H1 (cell line): Measurements from ENCODE around the gene SH2D1A. TPM values are rescaled to one million over a fixed set of nuclear protein-coding genes. Genes with fewer than 3 reads are reported as not detected.

Source experiments
- CTCF ChIA-PET: fragments of 300-600 bp; sonication (Branson Sonifier 250); formaldehyde crosslinking; loops from one replicate; lab custom pipeline; 2021; ENCODE audit not compliant: partially characterized antibody; lab: Charles Lee
- POLR2A ChIA-PET: fragments of 300-600 bp; sonication (Branson Sonifier 250); formaldehyde crosslinking; loops from one replicate; lab custom pipeline; 2021; ENCODE audit warnings: inconsistent platforms; ENCODE audit not compliant: partially characterized antibody; lab: Charles Lee
- DNase-seq, 2 experiments: peaks; one replicate each; pipeline versions ENCODE4 v3.0.0 to v3.0.0-alpha.2; 2010 to 2022; ENCODE audit warnings: low spot score in 2 of 2, low read depth in 1 of 2, mixed read lengths in 1 of 2
- FAIRE-seq: peaks from 2 replicates; lab custom pipeline; 2011; peaks lifted over from hg19 to GRCh38; lab: Jason Lieb, UNC
- H2AFZ ChIP-seq: 2 replicates; pipeline ENCODE4 v1.8.1; 2012; ENCODE audit warnings: low read length, inconsistent platforms
- H2AK5ac ChIP-seq: 2 replicates; pipeline ENCODE4 v1.6.1; 2013; ENCODE audit warnings: low read depth, low read length
- H2BK120ac ChIP-seq: replicated peaks from 2 replicates; pipeline ENCODE3; 2013; ENCODE audit warnings: low read depth, low read length, inconsistent platforms
- H2BK12ac ChIP-seq: 2 replicates; pipeline ENCODE4 v1.6.1; 2013; ENCODE audit warnings: low read depth, low read length
- H2BK15ac ChIP-seq: 2 replicates; pipeline ENCODE4 v1.6.1; 2013; ENCODE audit warnings: low read length
- H2BK20ac ChIP-seq: 2 replicates; pipeline ENCODE4 v1.6.1; 2013; ENCODE audit warnings: low read length
- H2BK5ac ChIP-seq: 2 replicates; pipeline ENCODE4 v1.6.1; 2013; ENCODE audit warnings: low read depth, low read length
- H3K14ac ChIP-seq: 2 replicates; pipeline ENCODE4 v1.6.1; 2013; ENCODE audit warnings: inconsistent platforms; ENCODE audit not compliant: insufficient read length
- H3K18ac ChIP-seq: 2 replicates; pipeline ENCODE4 v1.6.1; 2013; ENCODE audit warnings: low read length; ENCODE audit errors: extremely low read depth
- H3K23ac ChIP-seq: 2 replicates; pipeline ENCODE4 v1.6.1; 2013; ENCODE audit warnings: inconsistent platforms; ENCODE audit not compliant: insufficient read length
- H3K23me2 ChIP-seq: 2 replicates; pipeline ENCODE4 v1.6.1; 2013; ENCODE audit warnings: low read depth, low read length
- H3K27ac ChIP-seq: 2 replicates; pipeline ENCODE4 v1.6.1; 2011; ENCODE audit warnings: low read depth, low read length, inconsistent platforms
- H3K27me3 ChIP-seq, 4 experiments: replicated peaks in 1 of 4; 1 replicate in 1 of 4; 2 replicates in 3 of 4; pipeline versions ENCODE4 v1.6.1 to v1.8.1; 2011 to 2013; ENCODE audit warnings: low read length in 3 of 4, mild to moderate bottlenecking in 3 of 4, inconsistent platforms in 2 of 4, mixed read lengths in 2 of 4, moderate library complexity in 1 of 4; ENCODE audit not compliant: control insufficient read depth in 3 of 4, insufficient read depth in 3 of 4; ENCODE audit errors: extremely low read depth in 1 of 4
- H3K36me3 ChIP-seq, 4 experiments: 2 replicates each; pipeline versions ENCODE4 v1.6.1 to v1.8.1; 2011 to 2013; ENCODE audit warnings: mild to moderate bottlenecking in 4 of 4, low read length in 3 of 4, moderate library complexity in 2 of 4, control low read depth in 1 of 4, inconsistent platforms in 1 of 4; ENCODE audit not compliant: insufficient read depth in 4 of 4, control insufficient read depth in 2 of 4
- H3K4ac ChIP-seq: replicated peaks from 2 replicates; pipeline ENCODE3; 2013; ENCODE audit warnings: low read length, low read depth, mixed read lengths, inconsistent platforms; ENCODE audit not compliant: insufficient read length
- H3K4me1 ChIP-seq, 4 experiments: replicated peaks in 1 of 4; 1 replicate in 1 of 4; 2 replicates in 3 of 4; pipeline versions ENCODE4 v1.6.1 to v1.8.1; 2011 to 2013; ENCODE audit warnings: low read length in 3 of 4, inconsistent platforms in 2 of 4, mixed read lengths in 1 of 4; ENCODE audit not compliant: insufficient read depth in 4 of 4, control insufficient read depth in 3 of 4
- H3K4me2 ChIP-seq, 2 experiments: 2 replicates each; pipeline versions ENCODE4 v1.6.1 to v1.8.1; 2011 to 2013; ENCODE audit warnings: low read depth in 2 of 2, low read length in 2 of 2, control low read depth in 1 of 2, inconsistent platforms in 1 of 2, mild to moderate bottlenecking in 1 of 2; ENCODE audit not compliant: insufficient read depth in 1 of 2
- H3K4me3 ChIP-seq, 4 experiments: fragments of 200-600, 300-600 bp in 1 of 4; sonication (generic), shearing (Covaris generic), sonication (Bioruptor Twin) in 1 of 4; 2 replicates each; pipeline versions ENCODE4 v1.5.1 to v1.8.1; 2011 to 2016; ENCODE audit warnings: low read length in 4 of 4, low read depth in 3 of 4, control low read depth in 2 of 4, inconsistent platforms in 2 of 4, mild to moderate bottlenecking in 2 of 4, mixed read lengths in 1 of 4, moderate library complexity in 1 of 4; ENCODE audit not compliant: insufficient read depth in 2 of 4; ENCODE audit errors: extremely low read depth in 1 of 4
- H3K56ac ChIP-seq: replicated peaks from 2 replicates; pipeline ENCODE3; 2013; ENCODE audit warnings: low read depth, mild to moderate bottlenecking, mixed read lengths, low read length, inconsistent platforms; ENCODE audit not compliant: insufficient read length
- H3K79me1 ChIP-seq: 2 replicates; pipeline ENCODE4 v1.6.1; 2013; ENCODE audit warnings: low read depth, low read length, control low read depth
- H3K79me2 ChIP-seq, 2 experiments: 2 replicates each; pipeline versions ENCODE4 v1.6.1 to v1.8.1; 2012 to 2013; ENCODE audit warnings: low read length in 2 of 2, mild to moderate bottlenecking in 2 of 2, inconsistent platforms in 1 of 2; ENCODE audit not compliant: insufficient read depth in 2 of 2, control insufficient read depth in 1 of 2
- H3K9ac ChIP-seq, 4 experiments: replicated peaks in 1 of 4; 1 replicate in 1 of 4; 2 replicates in 3 of 4; pipeline versions ENCODE4 v1.6.1 to v1.8.1; 2011 to 2013; ENCODE audit warnings: low read depth in 3 of 4, low read length in 3 of 4, control low read depth in 2 of 4, mild to moderate bottlenecking in 2 of 4, moderate library complexity in 2 of 4, inconsistent platforms in 1 of 4; ENCODE audit errors: extremely low read depth in 1 of 4
- H3K9me3 ChIP-seq, 2 experiments: 2 replicates each; pipeline versions ENCODE4 v1.6.1 to v1.8.1; 2012 to 2013; ENCODE audit warnings: mild to moderate bottlenecking in 2 of 2, moderate library complexity in 2 of 2, control low read depth in 1 of 2, inconsistent platforms in 1 of 2, low read depth in 1 of 2, low read length in 1 of 2, mixed read lengths in 1 of 2; ENCODE audit not compliant: insufficient read depth in 2 of 2
- H4K20me1 ChIP-seq, 2 experiments: replicated peaks in 1 of 2; 2 replicates each; pipeline versions ENCODE3 to v1.8.1; 2011 to 2013; ENCODE audit warnings: inconsistent platforms in 2 of 2, low read length in 2 of 2, mild to moderate bottlenecking in 1 of 2; ENCODE audit not compliant: insufficient read depth in 2 of 2, control insufficient read depth in 1 of 2
- H4K5ac ChIP-seq: 2 replicates; pipeline ENCODE4 v1.6.1; 2013; ENCODE audit warnings: low read length, low read depth, mixed read lengths, inconsistent platforms; ENCODE audit not compliant: insufficient read length
- H4K8ac ChIP-seq: 2 replicates; pipeline ENCODE4 v1.8.0; 2013; ENCODE audit warnings: mild to moderate bottlenecking, moderate library complexity, low read length, inconsistent platforms; ENCODE audit not compliant: insufficient read depth; ENCODE audit errors: extremely low read depth
- H4K91ac ChIP-seq: replicated peaks from 2 replicates; pipeline ENCODE3; 2013; ENCODE audit warnings: low read length, mixed read lengths, inconsistent platforms; ENCODE audit not compliant: insufficient read length
- BACH1 ChIP-seq: IDR thresholded peaks from 2 replicates; pipeline ENCODE4 v1.6.1; 2012; ENCODE audit warnings: low read length, improper control_type of control experiment
- SAP30 ChIP-seq: fragments of 300-600 bp; sonication (generic); IDR thresholded peaks from 2 replicates; pipeline ENCODE4 v1.7.1; 2012; ENCODE audit warnings: low read length, moderate library complexity, mild to moderate bottlenecking, inconsistent platforms; ENCODE audit not compliant: insufficient read depth, insufficient replicate concordance
- WGBS, 2 experiments: shearing (Covaris generic) in 1 of 2; methylation state at CpG; one replicate each; pipeline versions ENCODE4 v1.1.6 to v1.1.7; 2013 to 2015; ENCODE audit warnings: low lambda C conversion rate in 2 of 2, mixed read lengths in 2 of 2, inconsistent platforms in 1 of 2, low coverage in 1 of 2, missing lambda C conversion rate in 1 of 2; ENCODE audit not compliant: insufficient replicate concordance in 2 of 2, insufficient coverage in 1 of 2, insufficient read length in 1 of 2; ENCODE audit errors: extremely low coverage in 1 of 2, missing lambda C conversion rate in 1 of 2; 5-methylcytosine and 5-hydroxymethylcytosine counted together
- polyA plus RNA-seq, 7 experiments: library from polyadenylated mRNA; depleted of rRNA in 3 of 7; stranded (reverse) in 5 of 7; unstranded in 2 of 7; fragments of >200 nt in 5 of 7; fragments of 200-250 nt in 2 of 7; gene quantifications; 1 replicate in 5 of 7; 2 replicates in 1 of 7; 4 replicates in 1 of 7; pipeline versions ENCODE4 v1.2.1 to v1.2.3, GENCODE V29; 2011 to 2013; ENCODE audit warnings: missing spikeins in 2 of 7, mixed read lengths in 2 of 7
- total RNA-seq: library from RNA; stranded (reverse); fragmentation: NEBNext Ultra II Directional; extraction: Animal tissue kit (Norgen Biotek cat#: 25700); gene quantifications from 2 replicates; pipeline ENCODE4 v1.2.1, GENCODE V29; 2021
- TF ChIP-seq, protein P1 (sequence below): IDR thresholded peaks from 2 replicates; pipeline ENCODE4 v1.6.1; 2012; ENCODE audit warnings: inconsistent platforms
- TF ChIP-seq, protein P2 (sequence below): IDR thresholded peaks from 2 replicates; pipeline ENCODE4 v1.6.1; 2011; ENCODE audit warnings: low read depth, mild to moderate bottlenecking, low read length; ENCODE audit not compliant: insufficient read depth

The SH2D1A gene
- total and polyA plus RNA-seq, 2 of the 8 experiments (the other 6 are each of a cell fraction or from before 2014, with no cell fraction given), result not detected

DNA sequence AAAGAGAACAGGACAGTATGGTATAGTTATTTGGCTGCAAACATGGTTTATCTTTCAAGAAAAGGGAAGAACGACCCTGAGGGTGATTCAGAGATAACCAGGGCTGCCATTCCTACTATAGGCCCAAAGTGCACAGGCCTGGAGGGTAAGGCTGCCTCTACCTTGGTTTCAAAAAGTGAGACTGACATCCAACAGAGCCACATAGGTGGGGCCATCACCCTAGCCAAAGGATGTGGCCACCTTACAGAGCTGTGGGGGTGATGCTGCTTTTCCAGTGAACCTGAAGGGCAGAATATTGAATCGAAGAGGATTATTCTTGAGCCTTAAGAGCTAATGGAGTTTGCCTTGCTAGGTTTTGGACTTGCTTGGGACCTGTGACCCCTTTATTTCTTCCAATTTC, 15.7 kb downstream of the SH2D1A start:
- no peak overlapping the region for H4K91ac ChIP-seq
- no peak overlapping the region for H3K18ac ChIP-seq
- H3K4me2 ChIP-seq, result no peak overlapping the region
- no peak overlapping the region for H2BK120ac ChIP-seq
- no peaks in the 10 kb centered on the region for H3K36me3 ChIP-seq
- WGBS, 2 experiments, result 94% methylated on average over 2 of the region's 2 CpGs; no CpG with 5 or more reads in 1 of the 2 experiments
- TF ChIP-seq, protein P1, sequence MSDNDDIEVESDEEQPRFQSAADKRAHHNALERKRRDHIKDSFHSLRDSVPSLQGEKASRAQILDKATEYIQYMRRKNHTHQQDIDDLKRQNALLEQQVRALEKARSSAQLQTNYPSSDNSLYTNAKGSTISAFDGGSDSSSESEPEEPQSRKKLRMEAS, result no peak
- no peak for TF ChIP-seq BACH1
- TF ChIP-seq SAP30, result no peak
- TF ChIP-seq, protein P2, sequence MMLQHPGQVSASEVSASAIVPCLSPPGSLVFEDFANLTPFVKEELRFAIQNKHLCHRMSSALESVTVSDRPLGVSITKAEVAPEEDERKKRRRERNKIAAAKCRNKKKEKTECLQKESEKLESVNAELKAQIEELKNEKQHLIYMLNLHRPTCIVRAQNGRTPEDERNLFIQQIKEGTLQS, result no peak
- H3K9ac ChIP-seq, result no peak overlapping the region
- H3K4ac ChIP-seq, result no peak overlapping the region
- POLR2A ChIA-PET, result no interaction called here
- no peaks in the 10 kb centered on the region for H3K79me1 ChIP-seq
- H3K27me3 ChIP-seq, result no peaks in the 10 kb centered on the region
- no peak overlapping the region for H2BK5ac ChIP-seq
- H2BK15ac ChIP-seq, result no peak overlapping the region
- H3K14ac ChIP-seq, result no peak overlapping the region
- no peak overlapping the region for H3K56ac ChIP-seq
- H3K27ac ChIP-seq, result no peak overlapping the region
- no peak overlapping the region for H4K5ac ChIP-seq
- H2BK20ac ChIP-seq, result no peak overlapping the region
- no peaks in the 10 kb centered on the region for H3K23me2 ChIP-seq
- H4K20me1 ChIP-seq, result no peaks in the 10 kb centered on the region
- H2BK12ac ChIP-seq, result no peak overlapping the region
- H4K8ac ChIP-seq, result no peak overlapping the region
- H3K4me3 ChIP-seq, result no peak overlapping the region
- no peak overlapping the region for H2AFZ ChIP-seq
- H3K79me2 ChIP-seq, result no peaks in the 10 kb centered on the region
- H3K9me3 ChIP-seq, result no peaks in the 10 kb centered on the region
- no peak for FAIRE-seq
- CTCF ChIA-PET, result interaction anchor here (0.8 kb wide), 1 partner anchor 11 kb away, joined by 3 read pairs; no protein-coding TSS in a partner anchor
- no peak overlapping the region for H2AK5ac ChIP-seq
- no peaks in the 10 kb centered on the region for H3K4me1 ChIP-seq
- DNase-seq, result no peak
- H3K23ac ChIP-seq, result no peak overlapping the region
